Naive B cell (primary cell): ENCODE data around the gene ELOF1. TPM values are rescaled to one million over a fixed set of nuclear protein-coding genes. Genes with fewer than 3 reads are reported as not detected.
A peak's percentile ranks its signal among the peaks of the same experiment; 100 is the strongest.
"Not testable (repeated sequence)": the region's sequence is repeated elsewhere in the genome, so short reads cannot be mapped to it uniquely, and the experiment has no call there.

ENCODE experiments used
- ATAC-seq, 2 donors: fragments of 150-1000 bp; cut with Tn5 transposase; 2 replicates each; pipeline ENCODE4 v1.10.0; 2021; ENCODE audit warnings: low read depth in 2 of 2, mild to moderate bottlenecking in 2 of 2, moderate library complexity in 2 of 2
- DNase-seq: peaks from one replicate; pipeline ENCODE4 v3.0.0; 2022
- H3K27ac Mint-ChIP-seq, 6 donors: one replicate each; pipeline ENCODE4 v1.8.0; 2020 to 2022; ENCODE audit warnings: mild to moderate bottlenecking in 6 of 6, mixed read lengths in 6 of 6, moderate library complexity in 5 of 6, inconsistent platforms in 2 of 6
- H3K27me3 Mint-ChIP-seq, 3 donors: one replicate each; pipeline ENCODE4 v1.8.0; 2021 to 2022; ENCODE audit warnings: mixed read lengths in 3 of 3, mild to moderate bottlenecking in 1 of 3
- H3K36me3 Mint-ChIP-seq, 2 donors: one replicate each; pipeline ENCODE4 v1.8.0; 2020 to 2022; ENCODE audit warnings: mixed read lengths in 2 of 2, inconsistent platforms in 1 of 2, mild to moderate bottlenecking in 1 of 2
- H3K4me1 Mint-ChIP-seq, 3 donors: one replicate each; pipeline ENCODE4 v1.8.0; 2020 to 2022; ENCODE audit warnings: mixed read lengths in 3 of 3, inconsistent platforms in 1 of 3, mild to moderate bottlenecking in 1 of 3, moderate library complexity in 1 of 3
- H3K4me3 Mint-ChIP-seq, 8 donors: one replicate each; pipeline ENCODE4 v1.8.0; 2020 to 2022; ENCODE audit warnings: mild to moderate bottlenecking in 8 of 8, mixed read lengths in 8 of 8, moderate library complexity in 8 of 8, inconsistent platforms in 2 of 8
- H3K9me3 Mint-ChIP-seq, 7 donors: one replicate each; pipeline ENCODE4 v1.8.0; 2020 to 2022; ENCODE audit warnings: mixed read lengths in 7 of 7, mild to moderate bottlenecking in 5 of 7, inconsistent platforms in 2 of 7, moderate library complexity in 1 of 7
- polyA plus RNA-seq, 6 donors: library from polyadenylated mRNA; unstranded; fragments of 300-500 nt; fragmentation: Illumina TruSeq; gene quantifications; one replicate each; pipeline ENCODE4 v1.2.3, GENCODE V29; 2021; ENCODE audit warnings: low read depth in 6 of 6

ELOF1 gene
- polyA plus RNA-seq, 6 donors from 2014 or later: 85.9 to 118 (median 99.2) TPM

DNA sequence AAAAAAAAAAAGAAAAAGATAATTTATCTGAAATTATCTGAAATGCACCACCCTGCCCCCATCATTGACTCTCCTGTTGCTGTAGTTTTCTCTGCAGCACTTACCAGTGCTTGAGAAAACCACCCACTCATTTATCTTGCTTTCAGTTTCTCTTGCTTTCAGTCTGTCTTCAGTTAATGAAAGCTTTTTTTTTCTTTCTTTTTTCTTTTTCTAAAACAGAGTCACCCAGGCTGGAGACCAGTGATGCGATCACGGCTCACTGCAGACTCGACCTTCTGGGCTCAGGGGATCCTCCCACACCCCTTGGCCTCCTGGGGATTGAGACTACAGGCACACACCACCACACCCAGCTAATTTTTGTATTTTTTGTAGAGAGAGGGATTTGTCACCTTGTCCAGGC is 22.7 kb upstream of the ELOF1 start:
- peak; percentile 73 for ATAC-seq
- H3K27me3 Mint-ChIP-seq: no peaks in the 10 kb centered on the region

DNA sequence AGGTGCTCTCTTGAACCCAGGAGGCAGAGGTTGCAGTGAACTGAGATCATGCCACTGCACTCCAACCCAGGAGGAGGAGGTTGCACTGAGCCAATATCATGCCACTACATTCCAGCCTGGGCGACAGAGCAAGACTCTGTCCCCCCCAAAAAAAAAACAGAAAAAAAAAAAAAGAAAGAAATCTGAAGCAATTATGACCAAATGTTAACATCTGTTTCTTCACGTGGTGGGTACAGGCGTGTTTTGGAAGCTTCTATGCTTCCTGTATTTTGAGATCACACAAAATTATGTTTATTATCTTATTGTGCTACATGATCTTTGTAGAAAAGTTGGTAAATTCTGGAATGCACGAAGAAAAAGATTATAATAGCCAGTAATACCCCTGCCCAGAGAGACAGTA is 21.1 kb upstream of the ELOF1 start:
- peak overlapping the region in 6 of 8 donors; percentile 28 to 93 (median 72) for H3K4me3 Mint-ChIP-seq
- H3K9me3 Mint-ChIP-seq: no peaks in the 10 kb centered on the region
- DNase-seq (peak; percentile 44), ATAC-seq (no peak)
- no peaks in the 10 kb centered on the region for H3K36me3 Mint-ChIP-seq
- H3K27ac Mint-ChIP-seq: peak overlapping the region in 4 of 6 donors; percentile 62 to 98 (median 81)
- peaks cover 39 to 82% (median 75%) of the 10 kb centered on the region in 3 donors for H3K4me1 Mint-ChIP-seq
- no peaks in the 10 kb centered on the region for H3K27me3 Mint-ChIP-seq

More for the DNA sequence above, 22.7 kb upstream of the ELOF1 start:
- Mint-ChIP-seq H3K9me3 (no peaks in the 10 kb centered on the region), H3K36me3 (no peaks in the 10 kb centered on the region), H3K4me1 (peaks cover 35 to 76% (median 72%) of the 10 kb centered on the region in 3 donors), H3K4me3 (peak overlapping the region; percentile 64 to 92 (median 76)), H3K27ac (peak overlapping the region; percentile 16 to 99 (median 96))
- DNase-seq: peak; percentile 91

DNA sequence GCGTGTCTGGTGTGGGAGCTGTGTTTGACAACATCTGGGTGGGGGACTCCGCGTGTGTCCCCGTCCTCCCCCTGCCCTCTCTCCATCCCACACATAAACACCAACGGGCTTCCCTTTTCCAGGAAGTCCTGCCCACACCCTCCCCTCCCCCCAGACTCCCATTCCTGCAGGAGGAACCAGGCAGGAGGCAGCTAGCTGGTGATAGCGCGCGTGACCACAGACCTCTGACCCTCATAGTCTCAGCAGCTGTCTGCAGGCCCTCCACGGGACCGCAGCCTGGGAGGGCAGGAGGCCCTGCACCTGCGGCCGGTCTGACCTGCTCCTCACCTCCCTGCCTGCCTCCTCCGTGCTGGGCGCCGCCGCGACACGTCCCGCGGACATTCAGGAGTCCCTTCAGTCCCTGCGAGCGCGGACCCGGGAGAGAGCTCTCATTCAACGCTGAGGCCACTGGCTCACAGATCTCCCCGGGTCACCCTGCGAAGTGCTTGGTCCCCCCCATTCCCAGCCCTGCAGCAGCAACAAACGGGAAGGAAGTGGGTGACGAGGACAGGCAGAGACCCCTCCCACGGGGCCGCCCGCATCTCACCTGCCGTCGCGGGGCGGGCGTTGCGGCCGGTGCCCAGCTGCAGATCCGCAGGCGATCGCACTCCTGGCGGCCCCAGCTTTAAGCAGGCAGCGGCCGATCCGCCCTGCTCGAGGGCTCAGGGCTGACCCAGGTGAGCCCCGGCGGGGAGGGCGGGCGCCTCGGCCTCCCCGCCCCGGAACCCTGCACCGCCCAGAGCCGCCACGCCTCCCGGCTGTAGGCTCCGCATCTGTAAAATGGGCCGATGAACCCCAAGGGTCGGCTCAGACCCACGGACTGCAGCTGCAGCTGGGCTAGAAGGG is 19.5 kb upstream of the ELOF1 start:
- Mint-ChIP-seq H3K4me1 (peaks cover 40 to 80% (median 73%) of the 10 kb centered on the region in 3 donors), H3K9me3 (no peaks in the 10 kb centered on the region), H3K27me3 (no peaks in the 10 kb centered on the region), H3K36me3 (no peaks in the 10 kb centered on the region), H3K27ac (peak overlapping the region; percentile 65 to 95 (median 87)), H3K4me3 (peak overlapping the region; percentile 64 to 93 (median 86))
- peak; percentile 64 for DNase-seq
- peak; percentile 17 to 26 for ATAC-seq

DNA sequence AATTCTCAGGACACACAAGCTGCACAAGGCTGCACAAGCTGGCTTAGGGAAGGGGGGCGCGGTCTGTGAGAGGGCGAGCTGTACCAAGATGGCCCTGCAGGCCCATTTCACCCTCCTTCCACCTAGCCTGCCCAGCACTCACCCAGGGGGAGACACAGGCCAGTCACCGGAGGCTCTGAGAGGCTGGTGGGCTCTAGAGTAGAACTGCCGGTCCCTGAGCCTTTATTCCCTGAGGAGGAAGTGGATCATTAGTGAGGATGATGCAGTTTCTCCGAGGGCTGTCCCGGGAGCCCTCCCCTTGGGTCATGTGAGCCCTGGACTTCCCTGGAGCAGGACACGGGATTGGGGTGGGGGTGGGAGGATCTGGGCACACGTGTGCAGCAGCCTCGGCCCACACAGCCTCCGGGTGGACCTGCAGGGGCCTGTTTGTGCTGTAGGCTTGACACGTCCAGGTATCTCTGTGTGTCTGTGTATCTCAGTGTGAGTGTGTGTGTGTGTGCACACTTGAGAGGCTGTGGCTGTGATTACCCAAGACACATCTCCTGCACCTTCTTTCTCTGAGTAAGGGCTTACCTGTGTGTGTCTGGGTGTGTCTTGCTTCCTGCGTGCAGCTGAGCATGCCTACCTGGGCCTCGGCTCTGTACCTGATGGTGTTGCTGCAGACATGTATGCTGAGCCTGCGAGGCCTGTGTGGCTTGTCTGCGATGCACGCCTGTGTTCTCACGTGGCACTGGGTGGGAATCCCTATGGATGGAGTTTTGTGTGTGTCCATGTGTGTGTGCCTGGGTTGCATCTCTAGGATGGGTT is 18.6 kb upstream of the ELOF1 start, which contains the start of gene ACP5:
TSS of gene ACP5 (minus strand) at position 195 of the 807 bp plus-strand sequence. CDS start 328 bp downstream, outside the sequence.
- no peaks in the 10 kb centered on the region for H3K9me3 Mint-ChIP-seq
- H3K4me1 Mint-ChIP-seq: peaks cover 37 to 77% (median 66%) of the 10 kb centered on the region in 3 donors
- DNase-seq (no peak), ATAC-seq (no peak)
- no peaks in the 10 kb centered on the region for H3K36me3 Mint-ChIP-seq
- no peaks in the 10 kb centered on the region for H3K27me3 Mint-ChIP-seq
- peak within 1 kb of the TSS; percentile 12 to 95 (median 80) for H3K27ac Mint-ChIP-seq
- H3K4me3 Mint-ChIP-seq: peak within 1 kb of the TSS; percentile 64 to 93 (median 86)

DNA sequence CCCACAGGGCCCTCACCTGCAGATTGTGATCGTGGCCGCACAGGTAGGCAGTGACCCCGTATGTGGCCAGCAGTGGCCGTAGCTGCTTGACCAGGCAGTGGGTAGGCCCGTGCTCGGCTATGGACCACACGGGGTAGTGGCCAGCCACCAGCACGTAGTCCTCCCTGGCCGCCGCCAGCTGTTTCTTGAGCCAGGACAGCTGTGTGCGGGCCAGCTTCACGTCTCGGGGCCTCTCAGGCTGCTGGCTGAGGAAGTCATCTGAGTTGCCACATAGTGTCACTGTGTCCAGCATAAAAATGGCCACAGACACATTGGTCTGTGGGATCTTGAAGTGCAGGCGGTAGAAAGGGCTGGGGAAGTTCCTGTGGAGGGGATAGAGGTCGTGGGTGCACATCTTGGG is 17.2 kb upstream of the ELOF1 start:
- Mint-ChIP-seq H3K9me3 (no peaks in the 10 kb centered on the region), H3K27ac (peak overlapping the region in 3 of 6 donors; percentile 60 to 93 (median 63)), H3K4me1 (peaks cover 31 to 68% (median 52%) of the 10 kb centered on the region in 3 donors), H3K4me3 (peak overlapping the region in 4 of 8 donors; percentile 59 to 81 (median 70)), H3K27me3 (no peaks in the 10 kb centered on the region), H3K36me3 (no peaks in the 10 kb centered on the region)
- no peak for ATAC-seq
- no peak for DNase-seq

DNA sequence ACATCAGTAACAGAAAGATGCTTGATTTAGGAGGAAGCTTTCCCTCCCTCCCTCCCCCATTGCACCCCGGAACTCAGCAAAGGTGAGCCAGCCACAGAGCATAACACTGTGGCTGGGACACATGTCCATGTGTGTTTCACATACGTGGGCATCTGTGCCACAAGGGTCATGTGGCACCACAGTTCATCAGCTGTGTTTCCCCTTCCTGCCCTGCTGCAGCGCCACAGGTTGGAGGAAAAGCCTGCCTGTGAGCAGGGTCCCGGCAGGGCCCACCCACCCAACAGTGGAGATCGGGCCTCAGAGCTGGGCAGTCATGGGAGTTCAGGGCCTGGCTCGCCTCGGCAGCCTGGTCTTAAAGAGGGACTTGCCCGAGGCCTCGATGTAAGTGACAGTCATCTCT is 15.7 kb upstream of the ELOF1 start:
- Mint-ChIP-seq H3K27ac (peak overlapping the region; percentile 73 to 93 (median 84)), H3K4me3 (peak overlapping the region in 4 of 8 donors; percentile 7 to 86 (median 58)), H3K36me3 (no peaks in the 10 kb centered on the region), H3K4me1 (peaks cover 30 to 64% (median 53%) of the 10 kb centered on the region in 3 donors), H3K27me3 (no peaks in the 10 kb centered on the region), H3K9me3 (no peaks in the 10 kb centered on the region)
- DNase-seq (peak; percentile 59), ATAC-seq (peak; percentile 57 to 66)

DNA sequence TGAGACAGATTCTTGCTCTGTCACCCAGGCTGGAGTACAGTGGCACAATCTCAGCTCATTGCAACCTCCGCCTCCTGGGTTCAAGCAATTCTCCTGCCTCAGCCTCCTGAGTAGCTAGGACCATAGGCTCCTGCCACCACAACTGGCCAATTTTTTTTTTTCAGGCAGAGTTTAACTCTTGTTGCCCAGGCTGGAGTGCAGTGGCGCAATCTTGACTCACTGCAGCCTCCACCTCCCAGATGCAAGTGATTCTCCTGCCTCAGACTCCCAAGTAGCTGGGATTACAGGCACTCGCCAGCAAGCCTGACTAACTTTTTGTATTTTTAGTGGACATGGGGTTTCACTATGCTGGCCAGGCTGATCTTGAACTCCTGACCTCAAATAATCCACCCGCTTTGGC is 14.7 kb upstream of the ELOF1 start:
- Mint-ChIP-seq H3K4me1 (peaks cover 26 to 66% (median 55%) of the 10 kb centered on the region in 3 donors), H3K27ac (peak overlapping the region in 4 of 6 donors; percentile 54 to 92 (median 66))
- H3K9me3 Mint-ChIP-seq, ATAC-seq, H3K27me3 Mint-ChIP-seq, DNase-seq, H3K36me3 Mint-ChIP-seq, H3K4me3 Mint-ChIP-seq: not testable (repeated sequence)

DNA sequence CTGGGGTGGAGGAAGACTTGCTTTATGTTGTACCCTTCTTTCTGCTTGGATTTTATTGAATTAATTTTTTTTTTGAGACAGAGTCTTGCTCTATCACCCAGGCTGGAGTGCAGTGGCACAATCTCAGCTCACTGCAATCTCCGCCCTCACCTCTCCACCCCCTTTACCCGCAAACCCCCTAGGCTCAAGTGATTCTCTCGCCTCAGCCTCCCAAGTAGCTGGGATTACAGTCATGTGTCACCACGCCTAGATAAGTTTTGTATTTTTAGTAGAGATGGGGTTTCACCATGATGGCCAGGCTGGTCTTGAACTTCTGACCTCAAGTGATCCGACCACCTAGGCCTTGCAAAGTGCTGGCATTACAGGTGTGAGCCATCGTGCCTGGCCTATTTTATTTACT is 14.3 kb upstream of the ELOF1 start:
- not testable (repeated sequence) for DNase-seq, ATAC-seq, H3K4me3 Mint-ChIP-seq, H3K36me3 Mint-ChIP-seq, H3K27me3 Mint-ChIP-seq, H3K9me3 Mint-ChIP-seq
- peaks cover 29 to 70% (median 57%) of the 10 kb centered on the region in 3 donors for H3K4me1 Mint-ChIP-seq
- peak overlapping the region in 4 of 6 donors; percentile 54 to 85 (median 66) for H3K27ac Mint-ChIP-seq

DNA sequence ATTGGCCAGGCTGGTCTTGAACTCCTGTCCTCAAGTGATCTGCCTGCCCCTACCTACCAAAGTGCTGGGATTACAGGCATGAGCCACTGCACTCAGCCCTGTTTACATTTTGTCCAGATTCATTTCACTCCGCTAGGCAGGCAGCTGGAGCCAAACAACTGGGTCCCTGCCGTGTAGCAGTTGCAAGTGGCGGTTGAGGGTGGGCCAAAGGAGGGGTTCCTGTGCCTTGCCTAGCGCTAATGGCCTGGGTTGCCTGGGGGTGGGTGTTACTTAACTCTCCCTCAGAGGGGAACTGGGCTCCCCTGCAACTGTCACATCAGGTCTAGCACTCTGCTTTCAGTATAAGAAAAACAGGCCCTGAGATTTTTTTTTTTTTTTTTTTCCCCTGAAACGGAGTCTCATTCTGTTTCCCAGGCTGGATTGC is 11.0 kb upstream of the ELOF1 start:
- DNase-seq (no peak), ATAC-seq (no peak)
- Mint-ChIP-seq H3K27me3 (no peaks in the 10 kb centered on the region), H3K4me3 (peak overlapping the region in 3 of 8 donors; percentile 13 to 35 (median 29)), H3K9me3 (peaks cover 0 to 2% (median 0%) of the 10 kb centered on the region in 7 donors), H3K27ac (peak overlapping the region in 4 of 6 donors; percentile 44 to 95 (median 69)), H3K36me3 (no peaks in the 10 kb centered on the region), H3K4me1 (peaks cover 24 to 56% (median 42%) of the 10 kb centered on the region in 3 donors)

DNA sequence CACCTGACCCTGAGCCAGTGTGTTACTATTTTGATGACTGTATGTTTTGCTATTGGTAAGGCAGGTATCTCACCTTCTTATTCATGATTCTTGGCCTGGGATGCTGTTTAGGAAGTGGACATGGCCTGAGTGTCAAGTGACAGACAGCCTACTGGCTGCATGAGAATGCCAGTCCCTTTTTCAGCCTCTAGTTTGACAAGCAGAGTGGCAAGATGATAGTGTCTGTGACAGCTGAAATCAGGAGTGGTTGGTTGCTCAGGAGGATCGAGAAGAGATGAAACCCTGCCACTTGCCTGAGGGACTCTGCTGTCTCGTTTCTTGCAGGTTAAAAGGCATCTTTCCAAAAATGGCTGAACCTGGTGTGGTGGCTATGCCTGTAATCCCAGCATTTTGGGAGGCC is 7.1 kb upstream of the ELOF1 start:
- peak overlapping the region in 5 of 6 donors; percentile 72 to 96 (median 90) for H3K27ac Mint-ChIP-seq
- DNase-seq (no peak), ATAC-seq (no peak)
- peaks cover 32 to 63% (median 50%) of the 10 kb centered on the region in 3 donors for H3K4me1 Mint-ChIP-seq
- H3K27me3 Mint-ChIP-seq: no peaks in the 10 kb centered on the region
- H3K36me3 Mint-ChIP-seq: no peaks in the 10 kb centered on the region
- H3K4me3 Mint-ChIP-seq: peak overlapping the region in 5 of 8 donors; percentile 5 to 71 (median 60)
- H3K9me3 Mint-ChIP-seq: peaks cover 0 to 2% (median 0%) of the 10 kb centered on the region in 7 donors

DNA sequence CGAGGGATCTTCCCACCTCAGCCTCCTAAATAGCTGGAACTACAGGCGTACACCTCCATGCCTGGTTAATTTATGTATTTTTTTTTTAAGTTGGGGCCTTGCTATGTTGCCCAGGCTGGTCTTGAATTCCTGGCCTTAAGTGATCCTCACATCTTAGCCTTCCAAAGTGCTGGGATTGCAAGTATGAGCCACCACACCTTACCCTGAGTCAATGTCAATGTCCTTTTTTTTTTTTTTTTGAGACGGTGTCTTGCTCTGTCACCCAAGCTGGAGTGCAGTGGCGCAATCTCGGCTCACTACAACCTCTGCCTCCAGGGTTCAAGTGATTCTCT is 6.6 kb upstream of the ELOF1 start:
- H3K27ac Mint-ChIP-seq: peak overlapping the region in 3 of 6 donors; percentile 15 to 80 (median 72)

DNA sequence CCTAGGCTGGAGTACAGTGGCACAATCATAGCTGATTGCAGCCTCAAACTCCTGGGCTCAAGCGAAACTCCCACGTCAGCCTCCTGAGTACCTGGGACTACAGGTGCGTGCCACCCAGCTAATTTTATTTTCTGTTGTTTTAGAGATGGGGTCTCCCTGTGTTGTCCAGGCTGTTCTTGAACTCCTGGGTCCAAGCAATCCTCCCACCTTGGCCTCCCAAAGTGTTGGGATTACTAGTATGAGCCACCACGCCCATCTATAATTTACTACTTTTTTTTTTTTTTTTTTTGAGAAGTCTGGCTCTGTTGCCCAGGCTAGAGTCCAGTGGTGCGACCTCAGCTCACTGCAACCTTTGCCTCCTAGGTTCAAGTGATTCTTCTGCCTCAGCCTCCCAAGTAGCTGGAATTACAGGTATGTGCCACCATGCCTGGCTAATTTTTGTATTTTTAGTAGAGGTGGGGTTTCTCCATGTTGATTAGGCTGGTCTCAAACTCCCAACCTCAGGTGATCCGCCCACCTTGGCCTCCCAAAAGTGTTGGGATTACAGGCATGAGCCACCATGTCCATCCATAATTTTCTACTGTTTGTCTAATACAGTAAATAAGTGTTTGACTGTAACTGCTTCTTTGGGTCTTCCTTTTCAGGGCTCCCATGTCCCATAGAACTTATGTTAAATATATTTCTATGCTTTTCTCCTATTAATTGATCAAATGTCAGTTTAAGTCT is 5.2 kb upstream of the ELOF1 start:
- not testable (repeated sequence) for H3K27me3 Mint-ChIP-seq, DNase-seq, ATAC-seq, H3K9me3 Mint-ChIP-seq, H3K36me3 Mint-ChIP-seq
- Mint-ChIP-seq H3K27ac (peak overlapping the region in 4 of 6 donors; percentile 2 to 72 (median 34)), H3K4me1 (peaks cover 40 to 67% (median 49%) of the 10 kb centered on the region in 3 donors), H3K4me3 (peak overlapping the region in 4 of 8 donors; percentile 33 to 61 (median 48))

More for the DNA sequence above, 6.6 kb upstream of the ELOF1 start:
- ATAC-seq, H3K27me3 Mint-ChIP-seq, H3K9me3 Mint-ChIP-seq, H3K36me3 Mint-ChIP-seq, DNase-seq: not testable (repeated sequence)
- Mint-ChIP-seq H3K4me1 (peaks cover 35 to 66% (median 52%) of the 10 kb centered on the region in 3 donors), H3K4me3 (peak overlapping the region in 2 of 8 donors; percentile 16 to 47)
